ENCODE data around the gene VPS45. TPM values are rescaled to one million over a fixed set of nuclear protein-coding genes. Genes with fewer than 3 reads are reported as not detected.

The VPS45 gene
- total RNA-seq, 1 experiment from 2014 or later = 51.3 TPM

GRCh38 chr1:150146849-150147542 lies 79.4 kb downstream of the VPS45 start:
- Histone ChIP-seq H3K9me3 (ENCODE audit: low read depth, low read length, poor library complexity, severe bottlenecking) (no peaks in the 10 kb centered on the region), H3K4me3 (ENCODE audit: low read depth, low read length, poor library complexity, severe bottlenecking) (no peak overlapping the region), H3K27me3 (replicated peaks; ENCODE audit: insufficient read depth, low read depth, low read length, poor library complexity) (no peaks in the 10 kb centered on the region), H3K27ac (ENCODE audit: low read depth, low read length, poor library complexity, severe bottlenecking) (no peak overlapping the region), H3K4me1 (ENCODE audit: insufficient read depth, low read length, poor library complexity, severe bottlenecking) (peaks cover 17% of the 10 kb centered on the region), H3K36me3 (ENCODE audit: insufficient read depth, low read length, poor library complexity, severe bottlenecking) (peaks cover 2% of the 10 kb centered on the region)
- intact Hi-C loops (cut with micrococcal nuclease; ENCODE audit: unreplicated experiment) = no loop called here
- TF ChIP-seq EZH2 (IDR thresholded peaks at IDR 0.05; ENCODE audit: borderline replicate concordance, low read depth, low read length, poor library complexity, severe bottlenecking) (no peak), CTCF (conservative IDR thresholded peaks at IDR 0.05; ENCODE audit: low read depth, low read length) (no peak)
- CTCF ChIA-PET = no interaction called here
- DNase-seq (ENCODE audit: low spot score) = no peak
- POLR2A ChIA-PET (ENCODE audit: low non-redundant PET) = no interaction called here
- no TSS peak for BruUV-seq (replicated peaks)

- POLR2A ChIA-PET (ENCODE audit: low non-redundant PET) = interaction anchor here (0.6 kb wide), 1 partner anchor 35 kb away, joined by 11 read pairs; no protein-coding TSS in a partner anchor
- CTCF ChIA-PET = no interaction called here
- intact Hi-C loops (cut with micrococcal nuclease; ENCODE audit: unreplicated experiment) = no loop called here
- Histone ChIP-seq H3K36me3 (ENCODE audit: insufficient read depth, low read length, poor library complexity, severe bottlenecking) (peaks cover 20% of the 10 kb centered on the region), H3K9me3 (ENCODE audit: low read depth, low read length, poor library complexity, severe bottlenecking) (no peaks in the 10 kb centered on the region), H3K27ac (ENCODE audit: low read depth, low read length, poor library complexity, severe bottlenecking) (peak overlapping the region; percentile 96), H3K4me1 (ENCODE audit: insufficient read depth, low read length, poor library complexity, severe bottlenecking) (peaks cover 23% of the 10 kb centered on the region), H3K27me3 (replicated peaks; ENCODE audit: insufficient read depth, low read depth, low read length, poor library complexity) (no peaks in the 10 kb centered on the region), H3K4me3 (ENCODE audit: low read depth, low read length, poor library complexity, severe bottlenecking) (peak overlapping the region; percentile 96)
- BruUV-seq (replicated peaks) = TSS peak; percentile 82
- DNase-seq (ENCODE audit: low spot score) = no peak
- TF ChIP-seq CTCF (conservative IDR thresholded peaks at IDR 0.05; ENCODE audit: low read depth, low read length) = no peak
- no peak for TF ChIP-seq EZH2 (IDR thresholded peaks at IDR 0.05; ENCODE audit: borderline replicate concordance, low read depth, low read length, poor library complexity, severe bottlenecking)
Measured at GRCh38 chr1:150148837-150149270, 81.3 kb downstream of the VPS45 start.

- BruUV-seq (replicated peaks) = no TSS peak
- Histone ChIP-seq H3K27ac (ENCODE audit: low read depth, low read length, poor library complexity, severe bottlenecking) (peak within 1 kb of the TSS; percentile 96), H3K4me1 (ENCODE audit: insufficient read depth, low read length, poor library complexity, severe bottlenecking) (peaks cover 23% of the 10 kb centered on the region), H3K9me3 (ENCODE audit: low read depth, low read length, poor library complexity, severe bottlenecking) (no peaks in the 10 kb centered on the region), H3K27me3 (replicated peaks; ENCODE audit: insufficient read depth, low read depth, low read length, poor library complexity) (no peaks in the 10 kb centered on the region), H3K4me3 (ENCODE audit: low read depth, low read length, poor library complexity, severe bottlenecking) (peak within 1 kb of the TSS; percentile 96), H3K36me3 (ENCODE audit: insufficient read depth, low read length, poor library complexity, severe bottlenecking) (peaks cover 27% of the 10 kb centered on the region)
- DNase-seq (ENCODE audit: low spot score) = peak; percentile 88
- TF ChIP-seq CTCF (conservative IDR thresholded peaks at IDR 0.05; ENCODE audit: low read depth, low read length) = no peak
- TF ChIP-seq EZH2 (IDR thresholded peaks at IDR 0.05; ENCODE audit: borderline replicate concordance, low read depth, low read length, poor library complexity, severe bottlenecking) = no peak
- intact Hi-C loops (cut with micrococcal nuclease; ENCODE audit: unreplicated experiment) = no loop called here
- CTCF ChIA-PET = interaction anchor here (1.5 kb wide), 1 partner anchor 76 kb away, joined by 4 read pairs; no protein-coding TSS in a partner anchor
- POLR2A ChIA-PET (ENCODE audit: low non-redundant PET) = interaction anchor here (0.6 to 0.9 kb wide), 3 partner anchors 10 to 82 kb away, joined by 4 to 11 read pairs (median 11); partner anchors contain the start of gene VPS45
Measured at GRCh38 chr1:150149271-150150132, 81.9 kb downstream of the VPS45 start, which contains the start of gene PLEKHO1. PLEKHO1 (plus strand) TSS chr1:150149916; CDS start chr1:150150258, 342 bp downstream.
